ENCODE data around the gene NKD1. TPM values are rescaled to one million over a fixed set of nuclear protein-coding genes. Genes with fewer than 3 reads are reported as not detected.

Gene NKD1
- total and polyA plus RNA-seq, 2 donors (not counting 1 experiment from before 2014, with no cell fraction given), result 0.16 to 1.9 TPM

- Mint-ChIP-seq H3K4me1 (peaks cover 68% of the 10 kb centered on the region), H3K9me3 (ENCODE audit: insufficient read depth) (no peaks in the 10 kb centered on the region), H3K27ac (peak overlapping the region; percentile 98), H3K4me3 (peak overlapping the region; percentile 93), H3K27me3 (no peaks in the 10 kb centered on the region)
- Histone ChIP-seq H3K9ac (ENCODE audit: low read length) (peak overlapping the region; percentile 92), H3K4me1 (ENCODE audit: control insufficient read depth in 2 of 2, insufficient read depth in 2 of 2, low read length in 2 of 2) (peaks cover 69 to 70% of the 10 kb centered on the region in 2 donors), H3K27me3 (replicated peaks in 1 of 4; ENCODE audit: control extremely low read depth in 1 of 4, control insufficient read depth in 3 of 4, insufficient read depth in 4 of 4, low read length in 3 of 4) (no peaks in the 10 kb centered on the region), H3K9me3 (ENCODE audit: control extremely low read depth in 1 of 3, control insufficient read depth in 2 of 3, insufficient read depth in 1 of 3, low read length in 2 of 3) (no peaks in the 10 kb centered on the region), H3K4me3 (ENCODE audit: control extremely low read depth in 1 of 5, extremely low read depth in 1 of 5, insufficient read depth in 1 of 5, low read depth in 2 of 5, low read length in 4 of 5) (peak overlapping the region; percentile 76 to 96 (median 93)), H3K36me3 (replicated peaks in 1 of 2; ENCODE audit: control extremely low read depth in 1 of 2, control insufficient read depth in 1 of 2, extremely low read depth in 1 of 2, insufficient read depth in 2 of 2, low read length in 1 of 2) (peaks cover 0 to 40% of the 10 kb centered on the region in 2 experiments), H3K27ac (ENCODE audit: low read length in 2 of 2) (peak overlapping the region; percentile 92 to 95), H4K20me1 (ENCODE audit: control insufficient read depth, insufficient read depth, low read length, poor library complexity, severe bottlenecking) (peaks cover 20% of the 10 kb centered on the region), H2AFZ (ENCODE audit: insufficient read depth, low read depth, low read length, poor library complexity, severe bottlenecking) (peak overlapping the region; percentile 79), H3K4me2 (replicated peaks; ENCODE audit: low read depth, low read length, poor library complexity, severe bottlenecking) (peak overlapping the region; percentile 93), H3K79me2 (ENCODE audit: control insufficient read depth, insufficient read depth, low read length) (peaks cover 55% of the 10 kb centered on the region)
- no peak for ATAC-seq (ENCODE audit: low read depth)
- no peak for DNase-seq
- 53% methylated on average over 3 of the region's 3 CpGs for WGBS (ENCODE audit: insufficient coverage)
- intact Hi-C loops (cut with micrococcal nuclease), result loop anchor here (2.0 to 5.0 kb wide), 4 partner anchors 14 to 613 kb away; partner anchors contain the start of genes HEATR3 and NKD1
- TF ChIP-seq EZH2 (IDR thresholded peaks at IDR 0.05; ENCODE audit: borderline replicate concordance, insufficient read depth, low read depth, low read length, poor library complexity, severe bottlenecking), result no peak
- TF ChIP-seq CTCF (IDR thresholded peaks at IDR 0.05), result no peak
- ChIA-PET POLR2A (interaction anchor here (0.6 to 1.6 kb wide), 7 partner anchors 13 to 199 kb away, joined by 4 to 10 read pairs (median 8); partner anchors contain the start of gene CYLD), CTCF (interaction anchor here (0.8 to 12.4 kb wide), 10 partner anchors 8 to 614 kb away, joined by 3 to 154 read pairs (median 8); partner anchors contain the start of gene CYLD)
These were observed 132.3 kb downstream of the NKD1 start for GRCh38 chr16:50680556-50680893.
